HG02588 (cell line): ENCODE results near the gene MICU2.
A peak's percentile ranks its signal among the peaks of the same experiment; 100 is the strongest.

Experiments used
- ATAC-seq: cut with Tn5 transposase; IDR thresholded peaks from one replicate; pipeline ENCODE4 v1.9.1; 2021; ENCODE audit warnings: mild to moderate bottlenecking, moderate library complexity; ENCODE audit not compliant: unreplicated experiment

Gene MICU2

GRCh38 chr13:21603531-21604448, at the start of gene MICU2:
MICU2 (minus strand) TSS chr13:21604170; CDS start chr13:21604148, 22 bp downstream.
- peak; percentile 95 for ATAC-seq

- ATAC-seq, result no peak
Observed at GRCh38 chr13:21641629-21642028, 37.7 kb upstream of the MICU2 start.

GRCh38 chr13:21639561-21639960, 35.6 kb upstream of the MICU2 start:
- ATAC-seq, result no peak

- ATAC-seq, result no peak
Observed at GRCh38 chr13:21638319-21639282, 34.6 kb upstream of the MICU2 start.

DNA sequence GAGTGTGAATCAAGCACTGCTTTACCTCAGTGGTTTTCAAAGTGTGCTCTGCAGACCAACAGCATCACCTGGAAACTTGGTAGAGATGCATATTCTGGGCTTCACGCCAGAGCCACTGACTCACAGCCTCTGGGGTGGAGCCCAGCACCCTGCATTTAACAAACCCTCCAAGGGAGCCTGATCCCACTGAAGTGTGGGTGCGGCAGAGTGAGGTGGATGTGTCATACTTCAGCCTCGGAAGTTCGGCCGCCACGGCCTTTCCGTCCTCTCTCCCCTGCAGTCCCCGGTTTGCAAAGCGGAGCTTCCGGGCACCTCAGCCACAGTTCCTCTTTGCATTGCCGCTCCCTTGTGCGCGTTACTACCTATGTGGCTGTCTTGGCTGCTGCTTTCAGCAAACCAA, 33.3 kb upstream of the MICU2 start:
- no peak for ATAC-seq

DNA sequence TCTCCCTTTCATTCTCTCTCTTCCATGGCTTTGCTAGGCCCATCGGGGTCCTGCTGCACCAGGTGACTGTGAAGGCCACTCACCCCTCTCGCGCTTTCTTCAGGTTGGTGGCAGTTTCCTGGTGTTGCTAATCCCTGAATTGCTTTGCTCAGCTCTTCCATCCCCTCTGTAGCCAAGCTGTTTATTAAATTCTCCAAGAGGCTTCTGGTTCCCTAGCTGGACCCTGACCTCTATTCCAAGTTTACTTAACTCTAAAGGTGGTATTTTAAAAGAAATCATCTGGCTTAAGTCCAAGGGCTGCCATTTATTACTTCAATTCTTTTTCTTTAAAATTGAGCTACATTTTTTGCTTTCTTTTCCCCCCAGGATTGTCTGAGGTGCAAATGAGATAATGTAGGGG, 32.7 kb upstream of the MICU2 start:
- ATAC-seq, result no peak

DNA sequence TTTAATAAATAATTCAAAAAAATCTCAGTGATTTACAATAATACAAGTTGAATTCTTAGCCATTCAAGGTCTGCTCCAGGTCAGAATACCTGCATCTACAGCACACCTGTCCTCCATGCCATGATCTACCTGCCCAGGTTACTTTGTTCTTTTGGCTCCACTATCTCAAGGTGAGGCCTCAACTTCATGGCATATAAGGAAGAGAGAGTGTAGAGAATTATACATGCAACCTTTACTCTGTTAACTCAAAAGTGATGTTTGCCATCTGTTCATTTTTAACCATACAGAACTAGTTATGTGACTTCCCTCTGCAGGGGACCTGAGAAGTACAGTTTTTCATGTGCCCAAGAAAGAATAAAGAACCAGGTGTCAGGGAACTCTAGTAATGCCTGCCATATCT, 28.2 kb upstream of the MICU2 start:
- no peak for ATAC-seq

DNA sequence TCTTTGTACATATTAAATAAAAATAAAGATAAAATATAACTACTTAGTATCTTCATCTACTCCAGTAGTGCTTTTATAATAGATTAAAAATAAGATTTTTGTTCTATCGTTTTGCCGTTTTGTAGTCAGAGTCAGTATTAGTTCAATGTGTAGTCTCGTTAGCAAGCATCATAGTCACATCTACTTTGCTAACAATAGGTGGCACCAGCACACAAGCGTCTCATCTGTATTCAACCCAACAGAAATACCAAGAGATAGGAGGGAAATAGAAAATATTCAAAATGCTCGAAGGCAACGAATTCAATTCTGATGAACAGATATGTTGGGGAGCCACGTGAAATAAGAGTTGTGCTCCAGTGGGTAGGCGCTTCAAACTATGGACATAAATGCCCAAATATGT, 21.4 kb upstream of the MICU2 start:
- no peak for ATAC-seq

GRCh38 chr13:21620861-21621260, 16.9 kb upstream of the MICU2 start:
- no peak for ATAC-seq

- ATAC-seq, result no peak
Observed at GRCh38 chr13:21619633-21620220, 15.8 kb upstream of the MICU2 start.

- ATAC-seq, result no peak
Observed at GRCh38 chr13:21616880-21617279, 12.9 kb upstream of the MICU2 start.

DNA sequence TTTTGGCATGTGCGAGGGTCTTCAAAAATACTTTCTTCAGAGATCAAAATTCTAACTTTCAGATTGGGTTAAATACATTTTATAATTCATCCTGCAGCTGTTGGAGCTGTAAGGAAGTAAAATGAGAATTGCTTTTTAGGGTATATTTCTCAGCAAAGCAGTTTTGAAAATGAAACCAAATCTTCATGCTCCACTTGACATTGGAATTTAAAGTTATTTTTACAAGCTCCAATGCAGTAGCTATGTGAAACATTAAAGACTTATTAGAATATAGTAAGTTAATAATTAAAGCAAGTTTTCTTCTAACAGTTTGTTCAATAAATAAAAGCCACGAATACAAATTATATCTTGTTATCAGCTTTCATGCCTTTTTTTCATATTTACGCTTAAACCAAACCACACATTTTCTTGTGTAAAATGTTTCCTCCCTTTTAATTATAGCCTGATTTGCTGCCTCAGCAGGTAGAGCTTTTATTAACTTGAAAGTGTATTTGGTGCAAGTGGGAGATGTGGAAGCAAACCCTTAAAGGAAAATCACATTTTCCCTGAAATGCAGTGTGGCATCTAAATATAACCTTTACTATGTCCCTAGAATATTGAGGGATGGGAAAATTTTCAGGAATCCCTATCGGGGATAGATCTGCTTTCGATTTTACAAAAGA, 12.4 kb upstream of the MICU2 start:
- no peak for ATAC-seq

- no peak for ATAC-seq
Observed at GRCh38 chr13:21615427-21615826, 11.5 kb upstream of the MICU2 start.

DNA sequence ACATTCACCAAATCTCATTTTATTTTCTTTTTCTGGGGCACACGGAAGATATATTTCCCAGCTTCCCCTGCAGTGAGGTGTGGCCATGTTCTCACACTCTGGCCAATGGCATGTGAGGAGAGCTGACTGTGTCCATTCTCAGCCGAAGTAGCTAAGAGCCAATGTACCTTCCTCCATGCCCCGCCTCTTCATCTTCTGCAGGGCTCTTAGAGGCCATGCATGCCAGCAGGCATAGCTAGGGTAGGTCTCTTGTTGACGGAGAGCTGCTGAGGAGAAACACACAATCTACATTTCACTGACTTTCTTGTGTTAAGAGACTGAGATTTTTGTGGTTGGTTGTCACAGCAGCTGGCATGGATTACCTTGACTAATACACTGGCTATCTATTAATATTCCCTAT, 9.8 kb upstream of the MICU2 start:
- ATAC-seq, result no peak

DNA sequence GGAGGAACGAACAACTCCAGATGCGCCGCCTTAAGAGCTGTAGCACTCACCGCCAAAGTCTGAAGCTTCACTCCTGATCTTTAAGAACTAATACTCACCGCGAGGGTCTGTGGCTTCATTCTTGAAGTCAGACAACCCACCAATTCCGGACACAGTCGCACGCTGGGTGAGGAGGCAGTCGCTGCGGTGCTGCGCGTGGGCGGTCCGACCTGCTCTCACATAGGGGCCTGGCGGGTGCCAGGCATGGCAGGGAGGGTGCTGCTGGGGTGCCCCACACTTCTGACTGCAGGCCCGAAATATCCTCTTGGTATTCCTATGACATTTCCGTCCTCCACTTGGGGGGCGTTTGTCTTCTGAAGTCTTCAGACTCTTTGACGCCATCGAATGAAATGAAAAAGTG, 7.4 kb upstream of the MICU2 start:
- ATAC-seq, result no peak

GRCh38 chr13:21610687-21611086, 6.7 kb upstream of the MICU2 start:
- no peak for ATAC-seq

GRCh38 chr13:21608961-21609360, 5.0 kb upstream of the MICU2 start:
- no peak for ATAC-seq

- no peak for ATAC-seq
Observed at GRCh38 chr13:21606796-21607195, 2.8 kb upstream of the MICU2 start.

- ATAC-seq, result no peak
Observed at GRCh38 chr13:21606251-21606650, 2.3 kb upstream of the MICU2 start.

DNA sequence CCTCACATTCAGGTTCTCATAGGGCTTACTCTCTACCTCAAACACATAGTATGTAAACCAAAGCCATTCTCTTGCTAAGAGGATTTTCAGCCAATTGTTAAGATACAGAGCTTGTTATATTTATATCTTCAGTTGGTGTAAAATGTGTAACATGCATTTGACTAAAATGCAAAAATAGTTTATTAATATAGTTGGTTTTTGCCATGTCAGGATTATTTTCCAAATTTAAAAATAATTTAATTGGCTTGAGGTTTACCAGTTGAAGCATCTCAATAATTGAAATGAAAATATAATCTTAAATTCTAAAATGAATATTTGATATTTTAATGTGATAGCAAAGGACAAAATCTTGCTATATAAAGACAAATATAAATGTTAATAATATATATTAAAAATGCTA, 7.2 kb downstream of the MICU2 start:
- ATAC-seq, result no peak

DNA sequence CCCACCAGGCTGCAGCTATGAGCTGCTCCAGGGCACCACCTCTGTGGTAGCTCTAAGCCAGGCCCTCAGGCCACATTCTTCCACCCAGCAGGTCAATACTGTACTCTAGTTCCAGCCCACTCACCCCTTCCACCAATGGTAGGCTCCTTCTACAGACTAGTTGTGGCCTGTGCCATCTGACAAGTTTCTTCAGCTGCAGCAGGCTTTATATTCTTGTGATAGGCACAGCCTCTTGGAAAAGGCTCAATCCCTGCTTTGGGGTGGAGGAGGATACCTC, 8.5 kb downstream of the MICU2 start:
- peak; percentile 71 for ATAC-seq
